Measurements from ENCODE around the gene ACR.

The ACR gene

DNA sequence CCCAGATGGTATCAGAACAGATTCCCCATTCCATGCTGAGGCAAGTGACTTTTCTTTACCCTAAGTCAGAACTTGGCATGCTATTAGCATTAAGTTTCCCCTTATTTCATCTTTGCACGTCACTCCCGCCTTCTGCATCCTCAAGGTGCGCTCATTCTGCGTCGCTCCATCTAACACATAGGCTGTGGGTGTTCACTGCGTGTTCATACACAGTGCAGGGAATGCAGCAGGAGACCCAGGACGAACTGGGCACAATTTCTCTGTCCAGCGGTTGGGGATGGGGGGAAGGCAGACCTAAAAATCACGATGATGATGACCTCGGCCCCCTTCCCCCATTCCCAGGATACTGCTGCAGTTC lies 19.7 kb upstream of the ACR start:
- H4K20me1 ChIP-seq (ENCODE audit: control insufficient read depth, insufficient read depth, low read depth, low read length), result no peaks in the 10 kb centered on the region
- no peak overlapping the region for H3K27ac ChIP-seq (ENCODE audit: low read depth, low read length)
- TF ChIP-seq, protein P1, sequence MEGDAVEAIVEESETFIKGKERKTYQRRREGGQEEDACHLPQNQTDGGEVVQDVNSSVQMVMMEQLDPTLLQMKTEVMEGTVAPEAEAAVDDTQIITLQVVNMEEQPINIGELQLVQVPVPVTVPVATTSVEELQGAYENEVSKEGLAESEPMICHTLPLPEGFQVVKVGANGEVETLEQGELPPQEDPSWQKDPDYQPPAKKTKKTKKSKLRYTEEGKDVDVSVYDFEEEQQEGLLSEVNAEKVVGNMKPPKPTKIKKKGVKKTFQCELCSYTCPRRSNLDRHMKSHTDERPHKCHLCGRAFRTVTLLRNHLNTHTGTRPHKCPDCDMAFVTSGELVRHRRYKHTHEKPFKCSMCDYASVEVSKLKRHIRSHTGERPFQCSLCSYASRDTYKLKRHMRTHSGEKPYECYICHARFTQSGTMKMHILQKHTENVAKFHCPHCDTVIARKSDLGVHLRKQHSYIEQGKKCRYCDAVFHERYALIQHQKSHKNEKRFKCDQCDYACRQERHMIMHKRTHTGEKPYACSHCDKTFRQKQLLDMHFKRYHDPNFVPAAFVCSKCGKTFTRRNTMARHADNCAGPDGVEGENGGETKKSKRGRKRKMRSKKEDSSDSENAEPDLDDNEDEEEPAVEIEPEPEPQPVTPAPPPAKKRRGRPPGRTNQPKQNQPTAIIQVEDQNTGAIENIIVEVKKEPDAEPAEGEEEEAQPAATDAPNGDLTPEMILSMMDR (IDR thresholded peaks at IDR 0.05; ENCODE audit: low read depth, low read length, poor library complexity, severe bottlenecking), result no peak
- no peak for TF ChIP-seq EZH2phosphoT487 (IDR thresholded peaks at IDR 0.05; ENCODE audit: borderline replicate concordance, low read length)
- H3K4me2 ChIP-seq (ENCODE audit: low read length), result no peak overlapping the region
- H3K9me2 ChIP-seq (replicated peaks; ENCODE audit: control insufficient read depth, low read length), result no peaks in the 10 kb centered on the region
- no peak overlapping the region for H3K4me3 ChIP-seq (ENCODE audit: low read length)
- H3F3A ChIP-seq (ENCODE audit: control insufficient read depth, insufficient read depth), result no peaks in the 10 kb centered on the region
- H3K36me3 ChIP-seq (ENCODE audit: control insufficient read depth, low read length), result no peaks in the 10 kb centered on the region
- H3K4me1 ChIP-seq (ENCODE audit: control insufficient read depth, low read length), result no peaks in the 10 kb centered on the region
- H3K9me3 ChIP-seq (ENCODE audit: control insufficient read depth, insufficient read depth, low read length), result no peaks in the 10 kb centered on the region
- H3K79me2 ChIP-seq (ENCODE audit: control insufficient read depth, low read length), result no peaks in the 10 kb centered on the region
- peaks cover 12% of the 10 kb centered on the region; the same call in 1 of the 2 replicates for H3K27me3 ChIP-seq (ENCODE audit: control insufficient read depth, low read length)

DNA sequence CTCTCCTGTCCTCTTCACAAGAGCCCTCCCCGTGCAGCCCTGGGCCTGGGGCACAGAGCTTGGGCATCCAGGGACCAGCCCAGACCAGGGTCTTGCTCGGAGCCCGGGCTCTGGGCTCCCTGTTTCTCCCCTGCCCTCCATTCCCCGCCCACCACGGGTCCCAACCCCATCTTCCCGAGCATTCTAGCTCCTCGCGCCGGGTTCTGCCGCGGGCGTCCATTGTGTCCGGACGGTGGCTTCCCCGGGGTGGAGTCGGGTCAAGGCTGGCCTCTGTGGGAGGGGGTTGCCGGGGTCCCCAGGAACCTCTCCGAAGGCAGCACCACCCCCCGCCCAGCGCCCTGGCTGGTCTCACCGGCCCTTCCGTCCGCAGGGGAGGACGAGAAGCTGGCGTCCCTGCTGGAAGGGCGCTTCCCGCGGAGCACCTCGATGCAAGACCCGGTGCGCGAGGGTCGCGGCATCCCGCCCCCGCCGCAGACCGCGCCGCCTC lies 18.1 kb upstream of the ACR start:
- no peak overlapping the region for H3K4me3 ChIP-seq (ENCODE audit: low read length)
- no peaks in the 10 kb centered on the region for H4K20me1 ChIP-seq (ENCODE audit: control insufficient read depth, insufficient read depth, low read depth, low read length)
- H3K27ac ChIP-seq (ENCODE audit: low read depth, low read length), result no peak overlapping the region
- peaks cover 12% of the 10 kb centered on the region; the same call in 1 of the 2 replicates for H3K27me3 ChIP-seq (ENCODE audit: control insufficient read depth, low read length)
- H3K4me2 ChIP-seq (ENCODE audit: low read length), result no peak overlapping the region
- H3F3A ChIP-seq (ENCODE audit: control insufficient read depth, insufficient read depth), result no peaks in the 10 kb centered on the region
- no peaks in the 10 kb centered on the region for H3K79me2 ChIP-seq (ENCODE audit: control insufficient read depth, low read length)
- TF ChIP-seq, protein P1 (IDR thresholded peaks at IDR 0.05; ENCODE audit: low read depth, low read length, poor library complexity, severe bottlenecking), result no peak
- TF ChIP-seq EZH2phosphoT487 (IDR thresholded peaks at IDR 0.05; ENCODE audit: borderline replicate concordance, low read length), result no peak
- no peaks in the 10 kb centered on the region for H3K36me3 ChIP-seq (ENCODE audit: control insufficient read depth, low read length)
- no peaks in the 10 kb centered on the region for H3K9me2 ChIP-seq (replicated peaks; ENCODE audit: control insufficient read depth, low read length)
- peaks cover 9% of the 10 kb centered on the region for H3K4me1 ChIP-seq (ENCODE audit: control insufficient read depth, low read length)
- no peaks in the 10 kb centered on the region for H3K9me3 ChIP-seq (ENCODE audit: control insufficient read depth, insufficient read depth, low read length)

DNA sequence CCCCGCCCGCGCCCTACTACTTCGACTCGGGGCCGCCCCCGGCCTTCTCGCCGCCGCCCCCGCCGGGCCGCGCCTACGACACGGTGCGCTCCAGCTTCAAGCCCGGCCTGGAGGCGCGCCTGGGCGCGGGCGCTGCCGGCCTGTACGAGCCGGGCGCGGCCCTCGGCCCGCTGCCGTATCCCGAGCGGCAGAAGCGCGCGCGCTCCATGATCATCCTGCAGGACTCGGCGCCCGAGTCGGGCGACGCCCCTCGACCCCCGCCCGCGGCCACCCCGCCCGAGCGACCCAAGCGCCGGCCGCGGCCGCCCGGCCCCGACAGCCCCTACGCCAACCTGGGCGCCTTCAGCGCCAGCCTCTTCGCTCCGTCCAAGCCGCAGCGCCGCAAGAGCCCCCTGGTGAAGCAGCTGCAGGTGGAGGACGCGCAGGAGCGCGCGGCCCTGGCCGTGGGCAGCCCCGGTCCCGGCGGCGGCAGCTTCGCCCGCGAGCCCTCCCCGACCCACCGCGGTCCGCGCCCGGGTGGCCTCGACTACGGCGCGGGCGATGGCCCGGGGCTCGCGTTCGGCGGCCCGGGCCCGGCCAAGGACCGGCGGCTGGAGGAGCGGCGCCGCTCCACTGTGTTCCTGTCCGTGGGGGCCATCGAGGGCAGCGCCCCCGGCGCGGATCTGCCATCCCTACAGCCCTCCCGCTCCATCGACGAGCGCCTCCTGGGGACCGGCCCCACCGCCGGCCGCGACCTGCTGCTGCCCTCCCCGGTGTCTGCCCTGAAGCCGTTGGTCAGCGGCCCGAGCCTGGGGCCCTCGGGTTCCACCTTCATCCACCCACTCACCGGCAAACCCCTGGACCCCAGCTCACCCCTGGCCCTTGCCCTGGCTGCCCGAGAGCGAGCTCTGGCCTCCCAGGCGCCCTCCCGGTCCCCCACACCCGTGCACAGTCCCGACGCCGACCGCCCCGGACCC lies 17.4 kb upstream of the ACR start:
- TF ChIP-seq EZH2phosphoT487 (IDR thresholded peaks at IDR 0.05; ENCODE audit: borderline replicate concordance, low read length), result no peak
- TF ChIP-seq, protein P1 (IDR thresholded peaks at IDR 0.05; ENCODE audit: low read depth, low read length, poor library complexity, severe bottlenecking), result no peak

More for the DNA sequence above, 17.4 kb upstream of the ACR start:
- H3K79me2 ChIP-seq (ENCODE audit: control insufficient read depth, low read length), result no peaks in the 10 kb centered on the region
- no peaks in the 10 kb centered on the region for H3F3A ChIP-seq (ENCODE audit: control insufficient read depth, insufficient read depth)
- peaks cover 12% of the 10 kb centered on the region; the same call in 1 of the 2 replicates for H3K27me3 ChIP-seq (ENCODE audit: control insufficient read depth, low read length)
- no peaks in the 10 kb centered on the region for H4K20me1 ChIP-seq (ENCODE audit: control insufficient read depth, insufficient read depth, low read depth, low read length)
- H3K27ac ChIP-seq (ENCODE audit: low read depth, low read length), result no peak overlapping the region
- H3K36me3 ChIP-seq (ENCODE audit: control insufficient read depth, low read length), result no peaks in the 10 kb centered on the region
- H3K4me1 ChIP-seq (ENCODE audit: control insufficient read depth, low read length), result peaks cover 9% of the 10 kb centered on the region
- H3K9me2 ChIP-seq (replicated peaks; ENCODE audit: control insufficient read depth, low read length), result no peaks in the 10 kb centered on the region
- no peak overlapping the region for H3K4me2 ChIP-seq (ENCODE audit: low read length)
- H3K4me3 ChIP-seq (ENCODE audit: low read length), result no peak overlapping the region
- H3K9me3 ChIP-seq (ENCODE audit: control insufficient read depth, insufficient read depth, low read length), result no peaks in the 10 kb centered on the region

Measured in DOHH2 (cell line).